ENCODE measurements around the gene DGKH.
"Not testable (repeated sequence)": the region's sequence is repeated elsewhere in the genome, so short reads cannot be mapped to it uniquely, and the experiment has no call there.

Gene DGKH

DNA sequence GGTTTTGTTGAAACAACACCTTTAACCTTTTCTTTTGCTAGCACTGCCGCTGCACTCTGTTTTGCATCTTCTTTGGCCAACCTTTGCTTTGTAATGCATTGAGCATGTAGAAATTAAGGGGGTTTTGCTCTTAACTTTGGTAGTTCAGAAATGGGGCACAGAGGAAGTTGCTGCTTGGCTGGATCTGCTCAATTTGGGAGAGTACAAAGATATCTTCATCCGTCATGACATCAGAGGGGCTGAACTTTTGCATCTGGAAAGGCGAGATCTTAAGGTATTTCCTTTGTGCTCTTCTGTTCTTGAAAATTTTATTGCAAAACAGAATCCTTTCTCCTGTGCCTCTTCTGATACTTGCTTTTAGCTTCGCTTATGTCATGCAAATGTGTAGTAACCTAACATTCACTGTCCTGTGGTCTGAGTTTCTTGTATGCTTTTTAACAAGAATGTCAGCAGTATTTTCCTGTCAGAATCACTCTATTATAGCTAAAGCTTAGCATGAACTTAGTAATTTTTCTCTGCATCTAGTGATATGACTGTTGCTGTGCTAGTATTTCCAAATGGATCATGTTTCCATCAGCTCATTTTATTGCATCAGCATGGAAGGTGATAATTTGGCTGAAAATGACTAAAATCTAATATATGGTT, 172.8 kb downstream of the DGKH start:
- DNase-seq (ENCODE audit: insufficient read length) = no peak
- TF ChIP-seq POLR2A (IDR thresholded peaks at IDR 0.05; ENCODE audit: low read depth, low read length) (no peak), POLR2AphosphoS5 (IDR thresholded peaks at IDR 0.05; ENCODE audit: low read depth, low read length) (no peak), TAF1 (IDR thresholded peaks at IDR 0.05; ENCODE audit: borderline replicate concordance, low read depth, low read length) (no peak)
- FAIRE-seq = no peak

GRCh38 chr13:42223681-42224080, 175.2 kb downstream of the DGKH start:
- TF ChIP-seq POLR2A (IDR thresholded peaks at IDR 0.05; ENCODE audit: low read depth, low read length) (no peak), POLR2AphosphoS5 (IDR thresholded peaks at IDR 0.05; ENCODE audit: low read depth, low read length) (no peak), TAF1 (IDR thresholded peaks at IDR 0.05; ENCODE audit: borderline replicate concordance, low read depth, low read length) (no peak)
- FAIRE-seq = no peak
- no peak for DNase-seq (ENCODE audit: insufficient read length)

GRCh38 chr13:42225051-42225450, 176.6 kb downstream of the DGKH start:
- TF ChIP-seq TAF1 (IDR thresholded peaks at IDR 0.05; ENCODE audit: borderline replicate concordance, low read depth, low read length) (no peak), POLR2AphosphoS5 (IDR thresholded peaks at IDR 0.05; ENCODE audit: low read depth, low read length) (no peak), POLR2A (IDR thresholded peaks at IDR 0.05; ENCODE audit: low read depth, low read length) (no peak)
- FAIRE-seq = peak; percentile 33

DNA sequence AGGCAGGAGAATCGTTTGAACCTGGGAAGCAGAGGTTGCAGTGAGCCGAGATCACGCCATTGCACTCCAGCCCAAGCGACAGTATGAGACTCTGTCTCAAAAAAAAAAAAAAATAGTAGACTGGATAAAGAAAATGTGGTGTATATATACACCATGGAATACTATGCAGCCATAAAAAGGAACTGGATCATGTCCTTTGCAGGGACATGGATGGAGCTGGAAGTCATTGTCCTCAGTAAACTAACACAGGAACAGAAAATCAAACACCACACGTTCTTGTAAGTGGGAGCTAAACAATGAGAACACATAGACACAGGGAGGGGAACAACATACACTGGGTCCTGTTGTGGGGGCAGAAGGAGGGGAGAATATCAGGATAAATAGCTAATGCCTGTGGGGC, 178.3 kb downstream of the DGKH start:
- DNase-seq (ENCODE audit: insufficient read length); FAIRE-seq: not testable (repeated sequence)

More at GRCh38 chr13:42225051-42225450, 176.6 kb downstream of the DGKH start:
- no peak for DNase-seq (ENCODE audit: insufficient read length)

- DNase-seq (ENCODE audit: insufficient read length) (no peak), FAIRE-seq (no peak)
- TF ChIP-seq POLR2A (IDR thresholded peaks at IDR 0.05; ENCODE audit: low read depth, low read length) (no peak), POLR2AphosphoS5 (IDR thresholded peaks at IDR 0.05; ENCODE audit: low read depth, low read length) (no peak), TAF1 (IDR thresholded peaks at IDR 0.05; ENCODE audit: borderline replicate concordance, low read depth, low read length) (no peak)
Observed at GRCh38 chr13:42228527-42228926, 180.1 kb downstream of the DGKH start.

DNA sequence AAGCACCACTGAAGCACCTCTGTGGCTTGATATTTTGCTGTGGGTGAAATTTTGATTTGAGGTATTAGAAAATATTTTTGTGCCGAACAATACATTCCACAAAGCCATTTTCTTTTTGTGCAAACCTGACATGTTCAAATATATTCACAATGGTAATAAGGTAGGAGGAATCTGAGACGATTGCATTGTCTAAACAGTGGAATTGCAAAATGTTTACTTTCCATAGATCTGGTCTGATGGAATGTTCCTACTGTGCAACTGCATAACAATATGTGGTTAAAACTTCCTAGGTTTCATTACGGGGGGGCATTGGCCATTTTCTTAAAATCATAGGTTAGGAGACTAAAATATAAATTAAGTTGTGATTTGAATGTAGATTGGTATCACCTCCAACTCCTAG, 180.8 kb downstream of the DGKH start:
- FAIRE-seq (no peak), DNase-seq (ENCODE audit: insufficient read length) (no peak)
- TF ChIP-seq POLR2AphosphoS5 (IDR thresholded peaks at IDR 0.05; ENCODE audit: low read depth, low read length) (no peak), POLR2A (IDR thresholded peaks at IDR 0.05; ENCODE audit: low read depth, low read length) (no peak), TAF1 (IDR thresholded peaks at IDR 0.05; ENCODE audit: borderline replicate concordance, low read depth, low read length) (no peak)

GRCh38 chr13:42232671-42233070, 184.2 kb downstream of the DGKH start:
- DNase-seq (ENCODE audit: insufficient read length) (no peak), FAIRE-seq (no peak)

GRCh38 chr13:42233726-42234125, 185.3 kb downstream of the DGKH start:
- FAIRE-seq (no peak), DNase-seq (ENCODE audit: insufficient read length) (no peak)
- no peak for TF ChIP-seq POLR2A (IDR thresholded peaks at IDR 0.05; ENCODE audit: low read depth, low read length)
- no peak for TF ChIP-seq POLR2AphosphoS5 (IDR thresholded peaks at IDR 0.05; ENCODE audit: low read depth, low read length)
- TF ChIP-seq TAF1 (IDR thresholded peaks at IDR 0.05; ENCODE audit: borderline replicate concordance, low read depth, low read length) = no peak

More at GRCh38 chr13:42232671-42233070, 184.2 kb downstream of the DGKH start:
- TF ChIP-seq POLR2A (IDR thresholded peaks at IDR 0.05; ENCODE audit: low read depth, low read length) = no peak
- TF ChIP-seq TAF1 (IDR thresholded peaks at IDR 0.05; ENCODE audit: borderline replicate concordance, low read depth, low read length) = no peak
- TF ChIP-seq POLR2AphosphoS5 (IDR thresholded peaks at IDR 0.05; ENCODE audit: low read depth, low read length) = no peak

- no peak for FAIRE-seq
- TF ChIP-seq POLR2AphosphoS5 (IDR thresholded peaks at IDR 0.05; ENCODE audit: low read depth, low read length) (no peak), POLR2A (IDR thresholded peaks at IDR 0.05; ENCODE audit: low read depth, low read length) (no peak), TAF1 (IDR thresholded peaks at IDR 0.05; ENCODE audit: borderline replicate concordance, low read depth, low read length) (no peak)
- no peak for DNase-seq (ENCODE audit: insufficient read length)
Observed at GRCh38 chr13:42239161-42239560, 190.7 kb downstream of the DGKH start.

GRCh38 chr13:42239644-42240043, 191.2 kb downstream of the DGKH start:
- TF ChIP-seq POLR2AphosphoS5 (IDR thresholded peaks at IDR 0.05; ENCODE audit: low read depth, low read length) (no peak), POLR2A (IDR thresholded peaks at IDR 0.05; ENCODE audit: low read depth, low read length) (no peak), TAF1 (IDR thresholded peaks at IDR 0.05; ENCODE audit: borderline replicate concordance, low read depth, low read length) (no peak)
- DNase-seq (ENCODE audit: insufficient read length) (no peak), FAIRE-seq (peak; percentile 90)

DNA sequence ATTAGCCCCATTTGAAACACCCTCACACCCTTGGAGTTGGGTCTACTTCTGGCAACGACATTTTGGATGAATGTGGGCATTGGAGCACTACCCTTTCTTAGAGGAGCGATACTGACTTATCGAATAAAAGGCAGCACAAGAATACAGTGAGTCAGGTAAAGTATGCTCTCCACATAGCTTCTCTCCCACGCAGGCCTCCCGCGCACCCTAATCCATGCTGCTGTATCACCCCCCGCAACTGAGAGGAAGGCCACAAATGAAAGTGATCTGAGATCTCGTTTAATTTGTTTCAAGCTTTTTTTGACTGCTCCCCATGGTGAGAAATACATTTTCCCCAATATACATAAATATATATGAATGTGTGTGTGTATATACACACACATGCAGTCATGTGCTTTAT, 198.1 kb downstream of the DGKH start:
- DNase-seq (ENCODE audit: insufficient read length) = no peak
- FAIRE-seq = no peak
- TF ChIP-seq POLR2AphosphoS5 (IDR thresholded peaks at IDR 0.05; ENCODE audit: low read depth, low read length) = no peak
- TF ChIP-seq POLR2A (IDR thresholded peaks at IDR 0.05; ENCODE audit: low read depth, low read length) = no peak
- TF ChIP-seq TAF1 (IDR thresholded peaks at IDR 0.05; ENCODE audit: borderline replicate concordance, low read depth, low read length) = no peak

DNA sequence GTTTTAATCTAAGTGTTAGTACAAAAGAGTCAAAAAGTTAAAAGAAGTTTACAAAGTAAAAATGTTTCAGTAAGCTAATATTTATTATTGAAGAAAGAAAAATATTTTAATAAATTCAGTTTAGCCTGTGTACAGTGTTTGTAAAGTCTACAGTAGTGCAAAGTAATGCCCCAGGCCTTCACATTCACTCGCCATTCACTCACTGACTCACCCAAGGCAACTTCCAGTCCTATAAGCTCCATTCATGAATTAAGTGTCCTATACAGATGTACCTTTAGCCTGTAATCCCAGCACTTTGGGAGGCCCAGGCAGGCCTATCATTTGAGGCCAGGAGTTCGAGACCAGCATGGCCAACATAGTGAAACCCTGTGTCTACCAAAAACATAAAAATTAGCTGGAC, 199.4 kb downstream of the DGKH start:
- no peak for FAIRE-seq
- TF ChIP-seq POLR2A (IDR thresholded peaks at IDR 0.05; ENCODE audit: low read depth, low read length) (no peak), POLR2AphosphoS5 (IDR thresholded peaks at IDR 0.05; ENCODE audit: low read depth, low read length) (no peak), TAF1 (IDR thresholded peaks at IDR 0.05; ENCODE audit: borderline replicate concordance, low read depth, low read length) (no peak)
- no peak for DNase-seq (ENCODE audit: insufficient read length)
